Ishikawa (cell line): ENCODE results near the gene PDE2A.

Source experiments
- CEBPB ChIP-seq: IDR thresholded peaks from 2 replicates; pipeline ENCODE4 v1.6.1; 2012
- CREB1 ChIP-seq: IDR thresholded peaks from 2 replicates; pipeline ENCODE4 v1.6.1; 2012; ENCODE audit warnings: low read depth
- MAX ChIP-seq: IDR thresholded peaks from 2 replicates; pipeline ENCODE4 v1.6.1; 2012
- RAD21 ChIP-seq: IDR thresholded peaks from 2 replicates; pipeline ENCODE4 v1.6.1; 2012; ENCODE audit warnings: low read depth
- REST ChIP-seq: IDR thresholded peaks from 2 replicates; pipeline ENCODE4 v1.6.1; 2012; ENCODE audit warnings: low read depth, mild to moderate bottlenecking
- TAF1 ChIP-seq: IDR thresholded peaks from 2 replicates; pipeline ENCODE4 v1.6.1; 2012; ENCODE audit warnings: low read depth, mild to moderate bottlenecking
- YY1 ChIP-seq: IDR thresholded peaks from 2 replicates; pipeline ENCODE4 v1.6.1; 2012; ENCODE audit warnings: low read depth

GRCh38 chr11:72673284-72673942, 809 bp downstream of the PDE2A start:
- TF ChIP-seq TAF1 (no peak), YY1 (no peak), REST (no peak), MAX (no peak), RAD21 (no peak), CEBPB (no peak), CREB1 (no peak)
